HG02642 (cell line): Measurements from ENCODE around the gene TTC22.

Source experiments
- ATAC-seq: cut with Tn5 transposase; IDR thresholded peaks from one replicate; pipeline ENCODE4 v1.9.1; 2021; ENCODE audit warnings: mild to moderate bottlenecking; ENCODE audit not compliant: unreplicated experiment, poor library complexity

The TTC22 gene

DNA sequence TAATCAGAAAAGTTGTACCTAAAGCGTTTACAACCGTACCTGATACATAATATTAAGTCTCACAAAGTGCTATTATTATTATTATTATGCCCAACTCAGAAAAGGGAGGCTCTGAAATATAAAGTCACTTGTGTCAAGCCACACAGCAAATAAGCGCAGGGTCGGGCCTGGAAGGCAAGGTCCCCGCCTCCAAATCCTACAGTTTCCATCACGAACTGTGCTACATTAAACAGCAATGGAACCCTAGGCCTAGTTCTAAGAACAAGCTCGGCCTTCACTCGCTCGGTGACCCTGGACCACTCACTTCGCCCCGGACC lies 37.3 kb downstream of the TTC22 start:
- ATAC-seq: no peak

- no peak for ATAC-seq
Measured at GRCh38 chr1:54758678-54759348, 42.3 kb downstream of the TTC22 start.

DNA sequence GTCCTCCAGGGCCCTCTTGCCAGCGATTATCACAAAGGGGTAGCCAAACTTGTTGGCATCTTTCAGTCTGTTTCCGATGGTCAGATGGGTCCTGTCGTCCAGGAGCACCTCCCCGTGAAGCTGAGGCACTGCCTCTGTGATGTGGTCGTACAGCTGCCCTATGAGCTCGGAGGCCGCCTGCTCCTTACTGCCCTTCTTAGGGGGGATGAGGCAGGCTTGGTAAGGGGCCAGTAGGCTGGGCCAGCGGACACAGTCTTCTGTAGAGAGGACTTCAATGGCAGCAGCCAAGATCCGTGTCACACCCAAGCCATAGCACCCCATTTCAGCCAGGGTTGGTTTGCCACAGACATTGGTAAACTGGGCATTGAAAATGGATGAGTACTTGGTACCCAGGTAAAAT lies 43.3 kb downstream of the TTC22 start:
- no peak for ATAC-seq

- no peak for ATAC-seq
Measured at GRCh38 chr1:54754486-54755285, 46.4 kb downstream of the TTC22 start.

DNA sequence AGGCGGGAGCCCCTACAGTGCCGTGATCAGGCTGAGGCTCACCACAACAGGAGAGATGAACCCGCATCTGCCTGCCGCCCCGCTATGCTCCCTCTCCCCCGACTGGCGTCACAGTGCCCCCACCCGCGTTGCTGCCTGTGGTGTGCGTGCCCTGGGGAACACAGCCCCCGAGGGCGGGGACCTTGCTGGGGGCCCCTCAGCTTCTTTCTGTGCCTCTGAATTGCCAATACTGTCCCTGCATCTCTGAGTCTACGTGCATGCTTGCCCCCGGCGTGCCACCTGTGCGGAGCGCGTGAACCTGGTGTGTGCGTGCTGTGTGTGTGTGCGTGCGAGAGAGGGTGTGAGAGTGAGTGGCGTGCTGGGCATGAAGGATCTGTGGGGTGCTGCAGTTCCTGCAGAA lies 47.1 kb downstream of the TTC22 start:
- no peak for ATAC-seq

DNA sequence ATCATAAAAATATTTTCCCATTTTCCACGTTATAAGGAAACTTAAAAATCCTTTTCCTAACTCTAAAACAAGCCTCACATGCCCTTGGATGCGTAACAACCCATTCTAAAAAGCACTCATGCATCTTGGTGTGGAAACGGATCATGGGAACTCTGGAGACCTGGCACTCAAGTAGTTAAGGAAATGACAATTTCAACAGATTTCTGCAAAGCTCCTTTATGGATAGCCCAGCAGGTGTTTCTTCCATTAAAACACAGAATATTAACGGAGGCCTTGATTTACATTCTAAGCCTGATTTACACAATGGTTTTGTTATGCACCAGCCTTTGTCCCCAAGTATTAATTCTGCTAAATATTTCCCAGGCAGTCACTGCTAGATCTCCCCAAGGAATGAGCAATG lies 49.7 kb downstream of the TTC22 start:
- ATAC-seq: no peak

- no peak for ATAC-seq
Measured at GRCh38 chr1:54750596-54750995, 50.5 kb downstream of the TTC22 start.

- ATAC-seq: no peak
Measured at GRCh38 chr1:54748094-54748835, 52.9 kb downstream of the TTC22 start.

- no peak for ATAC-seq
Measured at GRCh38 chr1:54745864-54746263, 55.3 kb downstream of the TTC22 start.

DNA sequence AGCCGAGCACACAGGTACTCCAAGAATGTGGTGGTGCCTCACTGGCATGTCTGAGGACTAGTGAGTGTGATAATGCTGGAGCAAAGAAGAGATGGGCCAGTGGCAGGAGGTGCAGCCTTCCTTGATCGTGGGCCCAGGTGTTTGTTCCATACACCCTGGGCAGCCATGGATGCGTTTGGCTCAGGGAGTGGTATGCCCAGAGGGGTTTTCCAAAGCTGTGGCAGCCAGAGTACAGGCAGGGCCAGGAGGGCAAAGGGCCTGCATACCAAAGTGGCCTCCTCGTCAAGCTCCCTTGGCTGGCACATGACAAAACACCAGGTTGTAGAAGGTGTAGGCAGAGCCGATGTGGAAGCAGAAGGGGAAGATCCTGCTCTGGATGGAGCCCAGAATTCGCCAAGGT lies 55.8 kb downstream of the TTC22 start:
- ATAC-seq: no peak

DNA sequence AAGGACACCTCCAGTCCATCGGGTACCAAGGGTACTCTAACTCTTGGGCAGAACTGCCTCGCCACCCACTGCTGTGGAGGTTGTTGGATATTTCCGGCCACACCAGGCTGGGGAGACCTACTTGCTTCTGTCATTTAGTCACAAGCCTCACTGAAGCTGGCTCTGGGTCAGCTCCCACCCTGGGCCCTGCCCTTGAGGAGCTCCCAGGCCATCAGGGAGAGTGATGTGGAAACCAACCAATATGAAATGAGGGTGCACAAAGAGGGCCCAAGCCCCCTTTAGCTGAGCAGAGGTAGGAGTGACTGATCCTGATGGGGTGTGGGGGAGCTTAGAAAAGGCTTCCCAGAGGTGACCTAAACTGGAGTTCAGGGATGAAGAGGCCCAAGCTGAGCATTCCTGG lies 56.4 kb downstream of the TTC22 start:
- no peak for ATAC-seq

DNA sequence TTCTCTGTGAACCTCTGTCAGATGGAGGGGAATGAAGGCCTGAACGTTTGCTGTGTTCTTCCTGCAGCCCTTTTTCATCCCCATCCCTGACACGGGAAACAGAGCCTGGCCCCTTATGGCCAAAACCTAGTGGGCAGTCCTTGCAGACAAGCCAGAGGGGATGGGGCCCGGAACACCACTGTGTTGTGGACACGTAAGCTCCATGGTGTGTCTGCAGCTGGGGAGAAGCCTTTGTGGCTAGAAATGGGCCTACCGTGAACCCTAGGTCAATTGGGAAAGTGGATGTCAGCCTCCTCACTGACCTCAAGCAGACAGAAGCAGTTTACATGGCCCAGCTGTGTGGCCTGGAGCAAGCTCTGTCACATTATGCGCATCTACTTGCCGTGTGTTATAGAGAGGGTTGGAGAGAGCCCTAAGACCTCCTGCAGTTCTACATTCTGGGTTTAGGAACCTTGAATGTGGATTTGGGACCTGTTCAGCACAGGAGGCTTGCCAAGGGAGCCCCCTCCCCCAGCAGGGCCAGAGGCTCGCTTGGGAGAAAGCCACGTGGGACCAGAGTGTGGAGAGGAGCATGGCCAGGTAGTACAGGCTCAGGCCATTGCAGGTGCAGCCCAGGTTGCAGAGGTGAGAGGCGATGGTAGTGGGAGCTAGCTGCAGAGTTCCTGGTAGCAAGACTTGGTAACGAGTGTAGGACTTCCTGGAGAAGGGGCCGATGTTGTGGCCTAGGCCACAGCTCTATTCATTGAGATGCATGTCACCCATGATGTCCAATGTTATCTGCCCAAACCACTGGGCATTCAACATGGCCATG lies 57.5 kb downstream of the TTC22 start:
- ATAC-seq: no peak

DNA sequence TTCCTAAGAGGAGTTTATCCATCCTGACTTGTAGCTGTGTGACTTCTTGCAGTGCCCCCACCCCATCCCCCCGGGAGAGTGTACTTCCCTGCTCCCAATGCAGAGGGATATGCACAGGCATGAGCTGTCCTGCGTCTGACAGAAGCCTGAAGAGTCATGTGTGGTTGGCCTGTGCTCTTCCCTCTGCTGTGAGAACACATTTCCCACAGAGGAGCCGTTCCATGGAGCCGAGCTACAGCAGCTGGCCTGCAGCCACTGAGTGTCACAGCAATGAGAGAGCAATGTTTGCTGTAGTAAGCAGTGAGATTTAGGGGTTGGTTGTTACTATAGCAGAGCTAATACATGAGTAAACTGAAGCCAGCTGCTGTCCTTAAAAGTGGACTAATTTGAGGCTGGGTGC lies 58.8 kb downstream of the TTC22 start:
- ATAC-seq: no peak

DNA sequence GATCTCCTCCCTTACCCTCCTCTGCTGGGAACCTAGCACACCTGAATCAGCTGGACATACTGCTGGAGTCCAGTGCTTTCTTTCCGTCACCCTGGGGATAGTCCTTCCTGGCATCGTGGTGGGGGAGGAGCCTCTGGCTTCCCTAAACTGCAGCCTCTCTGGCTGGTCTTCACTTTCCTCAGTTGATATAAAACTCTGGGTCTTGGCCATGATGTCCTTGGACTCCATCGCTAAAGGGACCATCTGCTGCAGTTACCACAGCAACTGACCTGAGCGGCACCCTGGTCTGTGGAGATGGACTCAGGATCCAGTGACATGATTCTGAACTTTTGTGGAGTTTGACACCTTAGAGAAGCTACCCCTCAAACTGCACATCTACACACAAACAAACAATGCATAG lies 59.6 kb downstream of the TTC22 start:
- ATAC-seq: no peak

GRCh38 chr1:54738244-54738643 lies 62.9 kb downstream of the TTC22 start:
- ATAC-seq: no peak

GRCh38 chr1:54736685-54737084 lies 64.4 kb downstream of the TTC22 start:
- ATAC-seq: no peak
